Stimulated activated CD8-positive, alpha-beta memory T cell treated with anti-CD3 and anti-CD28 coated beads, Interleukin-4, amount 100 ng/mL, for 24 hours (primary cell): ENCODE data around the gene RYR2.
"Not testable (repeated sequence)": the region's sequence is repeated elsewhere in the genome, so short reads cannot be mapped to it uniquely, and the experiment has no call there.

ENCODE experiments used
- DNase-seq: peaks from one replicate; pipeline ENCODE4 v3.0.0-alpha.2; 2020; ENCODE audit warnings: low read depth

Gene RYR2

DNA sequence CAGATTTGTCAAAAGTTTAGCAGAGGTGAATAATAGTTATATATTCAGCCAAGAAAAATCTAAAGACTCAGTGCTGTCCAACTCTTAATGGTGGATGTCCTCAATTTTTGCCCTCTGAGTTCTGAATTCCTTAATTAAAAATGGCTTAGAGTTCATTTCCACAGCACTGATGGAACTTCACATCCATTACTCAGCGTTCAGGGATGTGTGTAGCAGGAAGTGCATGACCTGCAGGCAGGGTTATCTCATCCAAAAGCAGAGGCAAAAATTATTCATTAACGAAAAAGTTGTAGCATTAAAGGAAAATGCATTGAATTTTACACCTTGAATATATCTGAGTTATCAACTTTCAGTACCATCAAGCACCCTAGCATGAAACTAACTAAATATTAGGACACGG is 752.1 kb downstream of the RYR2 start:
- DNase-seq: no peak

DNA sequence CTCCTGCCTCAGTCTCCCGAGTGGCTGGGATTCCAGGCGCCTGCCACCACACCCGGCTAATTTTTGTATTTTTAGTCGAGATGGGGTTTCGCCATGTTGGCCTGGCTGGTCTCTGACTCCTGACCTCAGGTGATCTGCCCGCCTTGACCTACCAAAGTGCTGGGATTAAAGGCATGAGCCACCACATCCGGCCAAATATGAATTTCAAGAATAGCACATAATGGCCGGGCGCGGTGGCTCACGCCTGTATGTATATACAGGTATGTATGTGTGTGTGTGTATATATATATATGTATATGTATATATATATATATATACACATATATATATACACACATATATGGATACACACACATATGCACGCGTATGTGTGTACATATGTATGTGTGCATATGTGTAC is 753.6 kb downstream of the RYR2 start:
- no peak for DNase-seq

DNA sequence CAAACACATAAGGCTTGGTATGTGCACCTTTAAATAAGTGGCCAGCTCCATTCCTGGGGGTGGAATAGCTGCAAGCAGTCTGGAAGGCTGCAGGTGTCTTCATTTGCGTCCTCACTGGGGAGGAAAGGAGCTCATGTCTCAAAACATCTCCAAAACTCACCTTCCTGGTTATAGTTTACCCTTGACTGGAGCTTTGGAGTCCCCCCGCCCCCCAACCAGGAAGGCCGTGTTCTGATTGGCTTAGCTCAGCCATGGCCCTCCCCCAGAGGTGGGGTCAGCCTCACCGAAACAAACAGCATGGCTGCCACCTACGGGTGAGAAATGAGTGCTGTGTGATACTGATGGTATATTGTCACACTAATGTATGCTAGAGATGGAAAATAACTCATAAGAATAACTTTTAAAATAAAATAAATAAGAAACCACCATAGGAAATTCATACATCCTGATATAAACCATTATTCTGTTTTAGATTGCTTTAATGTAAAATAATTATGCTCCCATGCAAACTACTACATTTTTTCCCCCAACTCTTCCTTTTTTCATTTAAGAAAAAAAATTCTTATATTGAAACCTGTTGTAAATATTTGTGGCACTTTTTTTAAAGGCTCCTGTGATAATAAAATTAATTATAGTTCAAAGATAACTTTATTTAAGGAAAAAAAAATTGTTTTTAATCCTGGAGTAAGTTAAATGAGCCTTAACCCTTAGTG is 757.9 kb downstream of the RYR2 start:
- DNase-seq: peak; percentile 8

DNA sequence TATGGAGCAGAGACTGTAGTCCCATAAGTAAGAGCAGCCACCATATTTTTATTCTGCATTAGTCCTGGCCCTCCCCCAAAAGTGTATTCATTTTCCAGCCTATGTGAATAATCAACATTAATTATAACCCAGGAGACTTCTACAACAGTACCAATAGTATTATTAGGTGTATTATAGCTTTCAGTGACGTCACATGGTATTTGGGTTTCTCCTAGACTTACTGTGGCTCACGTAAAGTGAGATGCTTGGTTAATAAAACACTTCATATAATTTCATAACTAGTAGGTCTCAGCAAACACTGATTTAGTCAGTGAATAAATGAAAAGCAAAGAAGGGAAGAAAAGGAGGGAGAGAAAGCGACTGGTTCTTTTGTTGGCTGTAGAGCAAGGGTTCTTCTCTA is 762.5 kb downstream of the RYR2 start:
- DNase-seq: no peak

DNA sequence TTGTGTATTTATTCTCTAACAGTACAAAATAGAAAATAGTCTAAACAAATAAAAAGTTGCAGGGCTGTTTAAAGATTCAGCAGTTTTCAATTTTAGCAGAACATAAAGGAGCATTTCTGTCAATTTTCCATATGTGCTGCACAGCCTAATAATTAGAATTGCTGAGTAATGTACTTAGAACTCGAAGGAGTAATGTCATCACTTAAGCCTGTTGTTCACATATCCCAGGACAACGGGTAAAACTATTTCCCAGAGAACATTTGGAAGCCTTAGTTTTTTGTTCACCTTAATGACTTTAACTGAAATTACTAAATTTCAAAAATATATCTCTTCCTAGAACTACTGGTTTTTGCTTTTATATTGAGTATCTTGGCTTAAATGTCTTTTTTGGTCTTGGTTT is 767.1 kb downstream of the RYR2 start:
- no peak for DNase-seq

DNA sequence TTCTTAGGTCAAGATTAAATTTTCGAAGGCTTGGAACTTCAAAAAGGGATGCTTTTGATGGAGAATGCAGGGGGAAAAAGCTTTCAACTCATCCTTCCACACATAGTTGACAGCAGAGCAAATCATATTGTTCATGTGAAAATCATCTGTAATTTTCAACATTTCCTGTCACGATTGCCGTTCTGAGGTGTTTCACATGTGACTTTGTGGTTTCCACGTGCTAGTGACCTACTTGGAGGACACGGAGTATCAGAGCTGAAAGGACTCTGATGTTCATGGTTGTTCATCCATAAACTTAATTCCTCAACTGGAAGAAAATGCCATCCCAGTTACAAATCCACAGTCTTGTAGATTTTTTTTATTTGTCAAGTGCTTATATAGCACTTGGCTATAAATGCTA is 769.6 kb downstream of the RYR2 start:
- DNase-seq: no peak

DNA sequence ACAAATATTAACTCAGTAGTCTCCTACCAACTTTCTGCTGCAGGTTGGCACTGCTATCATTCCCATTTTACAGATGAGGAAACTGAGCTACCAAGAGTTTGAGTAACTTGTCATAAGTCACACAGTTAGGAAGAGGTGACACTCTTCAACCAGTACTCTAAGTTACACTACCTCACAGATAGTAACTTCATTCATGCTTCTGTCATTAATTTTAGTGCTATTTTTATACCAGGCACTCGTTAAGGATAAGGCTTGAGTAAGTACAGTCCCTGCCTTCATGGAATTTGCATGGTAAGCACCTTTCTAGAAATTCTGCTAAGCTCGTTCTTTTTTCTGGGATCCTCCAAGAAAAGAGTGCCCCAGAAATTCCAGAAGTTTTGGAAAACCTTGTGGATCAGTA is 770.1 kb downstream of the RYR2 start:
- no peak for DNase-seq

DNA sequence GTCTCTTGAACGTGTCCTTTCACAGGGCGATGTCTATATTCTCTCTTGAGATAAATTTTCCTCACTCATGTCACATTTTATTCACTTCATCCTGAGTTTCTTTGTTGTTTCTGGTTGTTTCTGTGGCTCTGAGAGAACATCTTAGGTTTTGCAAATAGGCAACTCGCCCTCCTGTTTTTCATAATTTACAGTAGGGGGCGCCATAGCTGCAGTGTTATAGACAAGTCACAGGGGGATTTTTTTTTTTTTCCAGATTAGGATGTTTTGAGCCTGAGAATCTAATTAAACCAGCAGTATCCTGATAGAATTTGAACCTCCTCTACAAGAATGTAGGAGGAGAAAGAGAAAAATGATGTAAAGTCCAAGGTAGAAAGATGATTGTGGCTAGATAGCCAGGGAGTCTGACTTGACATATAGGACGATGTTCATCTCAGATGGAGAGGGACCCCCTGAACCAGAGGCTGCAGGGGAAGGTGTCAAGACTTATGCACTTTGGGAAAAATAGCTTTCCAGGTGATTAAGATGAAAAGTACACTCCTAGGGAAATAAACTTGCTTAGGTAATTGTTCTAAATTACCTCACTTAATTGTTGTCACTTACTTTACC is 772.4 kb downstream of the RYR2 start:
- DNase-seq: no peak

DNA sequence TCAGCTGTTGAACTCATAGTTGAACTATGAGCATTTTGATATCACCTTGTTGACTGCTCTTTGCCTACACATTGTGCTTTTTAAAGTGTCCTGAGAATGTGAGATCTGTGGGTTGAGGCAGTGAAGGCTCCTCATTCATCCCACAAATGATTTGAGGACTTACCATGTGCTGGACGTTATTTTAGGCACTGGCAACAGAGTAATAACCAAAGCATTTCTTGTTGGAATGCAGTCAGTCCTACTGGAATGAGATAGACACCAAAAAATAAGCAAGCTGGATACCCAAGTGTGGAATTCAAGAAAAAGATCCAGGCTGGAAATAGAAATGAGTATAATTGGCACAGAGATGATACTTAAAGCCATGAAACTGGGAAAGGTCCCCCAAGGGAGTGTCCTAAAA is 775.3 kb downstream of the RYR2 start:
- DNase-seq: no peak

DNA sequence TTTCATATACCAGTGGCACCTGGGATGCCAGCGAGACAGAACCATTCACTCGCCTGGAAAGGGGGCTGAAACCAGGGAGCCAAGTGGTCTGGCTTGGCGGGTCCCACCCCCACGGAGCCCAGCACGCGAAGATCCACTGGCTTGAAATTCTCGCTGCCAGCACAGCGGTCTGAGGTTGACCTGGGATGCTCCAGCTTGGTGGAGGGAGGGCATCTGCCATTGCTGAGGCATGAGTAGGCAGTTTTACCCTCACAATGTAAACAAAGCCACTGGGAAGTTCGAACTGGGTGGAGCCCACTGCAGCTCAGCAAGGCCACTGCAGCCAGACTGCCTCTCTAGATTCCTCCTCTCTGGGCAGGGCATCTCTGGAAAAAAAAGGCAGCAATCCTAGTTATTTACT is 778.6 kb downstream of the RYR2 start:
- not testable (repeated sequence) for DNase-seq

DNA sequence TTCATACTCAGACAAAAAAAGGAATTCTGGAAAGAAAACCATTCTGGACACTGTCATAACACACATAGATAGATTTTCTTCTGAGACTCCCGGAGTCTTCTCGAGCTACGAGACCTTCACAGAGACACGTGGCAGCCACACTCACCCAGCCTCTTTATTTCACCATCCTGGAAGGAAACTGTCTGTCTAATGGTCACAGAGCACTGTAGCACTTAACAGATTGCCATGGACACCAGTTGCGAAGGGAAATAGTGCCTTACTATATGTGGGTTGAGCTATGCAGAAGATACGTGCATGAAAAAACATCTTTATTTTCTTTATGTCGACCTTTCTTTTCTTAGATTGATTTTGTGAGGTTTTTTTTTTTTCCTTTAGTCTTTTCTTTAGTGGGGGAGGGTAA is 790.9 kb downstream of the RYR2 start:
- DNase-seq: no peak

DNA sequence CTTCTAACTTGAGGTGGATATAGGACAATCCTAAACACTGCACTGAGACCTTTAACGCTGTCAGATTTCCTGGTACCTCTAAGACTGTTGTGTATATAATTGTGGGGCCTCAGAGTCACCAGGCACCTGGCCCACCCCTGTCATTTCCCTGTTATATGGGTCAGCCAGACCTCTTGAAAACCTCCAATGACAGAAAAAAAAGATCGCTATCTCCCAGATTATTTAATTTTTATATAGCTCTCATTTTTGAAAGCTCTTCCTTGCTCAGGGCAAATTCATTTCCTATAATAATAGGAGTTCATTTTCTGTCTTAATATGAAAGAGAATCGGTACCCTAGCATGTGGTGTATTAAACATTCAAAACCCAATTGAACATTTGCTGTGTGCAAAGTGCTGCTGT is 792.1 kb downstream of the RYR2 start:
- DNase-seq: no peak

DNA sequence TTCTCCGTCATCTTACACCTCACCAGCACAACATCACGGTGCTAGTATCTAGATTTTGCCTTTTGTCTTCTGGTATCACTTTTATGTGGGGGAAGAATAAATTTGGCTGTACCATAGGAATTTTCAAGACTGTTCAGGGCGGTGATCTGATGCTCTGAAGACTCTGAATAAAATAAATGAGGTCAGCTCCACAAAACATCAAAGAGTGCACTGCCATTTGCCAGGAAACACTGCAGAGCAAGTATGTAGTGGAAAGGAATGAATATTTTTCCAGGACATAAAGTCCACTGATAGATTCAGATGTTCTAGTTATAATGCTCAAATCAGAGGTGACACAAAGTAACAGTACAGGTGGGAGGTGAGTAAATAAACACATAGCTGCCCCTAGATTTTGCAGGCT is 792.5 kb downstream of the RYR2 start:
- DNase-seq: no peak

DNA sequence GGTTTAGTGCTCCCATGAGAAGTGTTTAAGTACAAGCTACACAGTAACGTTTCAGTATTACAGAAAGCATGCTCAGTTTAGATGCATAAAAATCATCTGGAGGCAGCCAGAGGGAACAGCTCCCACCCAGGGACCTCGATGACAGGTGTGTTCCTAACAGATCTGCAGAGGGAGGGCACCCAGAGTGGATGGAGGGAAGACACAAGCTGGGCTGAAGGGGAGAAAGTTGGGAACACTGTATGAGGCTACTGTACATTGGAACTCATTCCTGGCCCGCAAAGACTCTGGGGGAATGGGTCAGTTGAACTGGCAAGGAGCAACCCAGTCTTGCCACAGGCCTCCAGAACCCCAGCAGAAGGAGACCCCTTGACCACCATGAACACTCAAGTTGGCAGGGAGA is 796.3 kb downstream of the RYR2 start:
- no peak for DNase-seq

DNA sequence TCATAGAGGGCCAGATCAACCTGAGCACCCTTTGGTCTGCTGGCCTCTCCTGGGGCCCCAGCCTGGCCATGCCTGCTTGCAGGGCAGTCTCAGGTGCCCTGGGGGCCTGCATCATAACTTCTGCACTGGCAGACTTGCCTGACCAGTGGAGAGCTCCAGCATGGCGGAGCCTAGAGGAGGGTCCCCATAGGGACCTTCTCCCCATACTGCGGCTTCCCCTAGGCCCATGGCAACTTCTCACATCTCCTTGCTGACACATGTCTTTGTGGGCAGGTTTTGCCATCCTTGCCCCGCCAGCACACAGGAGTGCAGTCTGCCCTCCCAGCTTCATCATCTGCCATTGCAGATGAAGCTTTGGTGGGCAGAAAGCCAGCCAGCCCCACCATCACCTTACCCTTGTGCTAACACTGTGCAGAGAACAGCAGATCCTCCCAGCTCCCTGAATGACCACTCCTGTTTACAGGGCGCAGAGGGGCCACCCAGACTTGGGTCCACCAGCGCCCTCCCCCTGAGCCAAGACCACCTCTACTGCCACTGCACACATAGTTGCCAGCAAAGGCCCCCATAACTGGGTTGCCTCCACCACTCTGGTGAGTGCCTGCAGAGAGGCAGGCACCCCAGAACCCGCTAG is 797.0 kb downstream of the RYR2 start:
- DNase-seq: no peak

DNA sequence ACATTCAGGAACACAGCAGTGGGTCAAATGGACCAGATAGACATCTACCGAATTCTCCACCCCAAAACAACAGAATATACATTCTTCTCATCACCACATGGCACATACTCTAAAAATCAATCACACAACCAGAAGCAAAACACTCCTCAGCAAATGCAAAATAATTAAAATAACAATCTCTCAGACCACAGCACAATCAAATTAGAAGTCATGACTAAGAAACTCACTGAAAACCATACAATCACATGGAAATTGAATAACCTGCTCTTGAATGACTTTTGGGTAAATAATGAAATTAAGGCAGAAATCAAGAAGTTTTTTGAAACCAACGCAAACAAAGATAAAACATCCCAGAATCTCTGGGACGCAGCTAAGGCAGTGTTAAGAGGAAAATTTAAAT is 799.5 kb downstream of the RYR2 start:
- DNase-seq: no peak

DNA sequence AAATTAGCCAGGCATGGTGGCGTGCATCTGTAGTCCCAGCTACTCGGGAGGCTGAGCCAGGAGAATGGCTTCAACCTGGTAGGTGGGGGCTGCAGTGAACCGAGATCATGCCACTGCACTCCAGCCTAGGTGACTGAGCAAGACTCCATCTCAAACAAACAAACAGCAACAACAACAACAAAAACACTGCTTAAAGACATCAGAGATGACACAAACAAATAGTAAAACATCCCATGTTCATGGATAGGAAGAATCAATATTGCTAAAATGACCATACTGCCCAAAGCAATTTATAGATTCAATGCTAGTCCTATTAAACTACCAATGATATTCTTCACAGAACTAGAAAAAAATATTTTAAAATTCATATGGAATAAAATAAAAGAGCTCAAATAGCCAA is 801.5 kb downstream of the RYR2 start:
- DNase-seq: not testable (repeated sequence)

DNA sequence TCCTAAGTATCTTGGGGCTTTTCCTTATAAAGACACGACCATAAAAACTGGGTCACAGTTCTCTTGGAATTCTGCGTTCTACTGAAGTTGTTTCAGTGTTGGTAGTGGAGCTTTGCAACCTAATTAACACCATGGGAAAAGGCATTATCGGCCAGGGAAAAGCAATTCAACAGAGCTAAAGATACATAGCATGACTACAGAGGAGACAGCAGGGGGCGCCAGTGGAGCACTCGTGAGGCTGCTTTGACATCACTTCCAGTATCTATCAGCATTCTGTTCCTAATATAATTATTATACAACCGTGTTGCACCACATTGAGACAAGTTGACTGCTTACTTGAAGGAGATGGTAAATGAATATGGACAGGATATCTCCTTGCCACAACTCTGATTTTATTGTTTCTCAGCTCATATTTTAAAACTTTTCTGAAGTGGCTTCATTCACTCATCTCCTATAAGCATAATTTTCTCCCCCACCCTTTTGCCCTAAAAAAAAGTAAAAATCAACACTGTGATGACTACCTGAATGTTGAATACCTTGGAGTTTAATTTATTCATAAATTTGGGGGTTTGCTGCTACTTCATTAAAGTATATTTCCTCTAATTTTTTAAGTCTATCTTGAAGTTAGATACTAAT is 809.3 kb downstream of the RYR2 start:
- no peak for DNase-seq

DNA sequence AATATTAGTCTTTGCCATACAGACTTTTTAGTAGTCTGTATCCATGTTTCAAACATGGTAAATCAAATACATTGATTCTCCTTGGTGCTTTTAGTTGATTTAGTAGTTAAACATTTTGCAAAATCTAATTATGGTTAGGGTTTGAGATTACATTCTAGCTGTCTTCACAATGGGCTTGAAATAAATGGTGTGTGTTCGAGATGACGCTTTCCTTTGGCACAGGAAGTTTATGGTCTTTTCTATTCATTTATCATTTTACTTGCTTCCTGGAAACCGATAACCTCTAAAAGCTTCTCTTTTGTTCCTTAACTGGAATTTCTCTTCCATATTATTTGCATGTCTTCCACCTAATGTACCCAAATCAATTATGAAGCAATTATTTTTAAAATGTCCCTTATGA is 810.4 kb downstream of the RYR2 start:
- DNase-seq: no peak

DNA sequence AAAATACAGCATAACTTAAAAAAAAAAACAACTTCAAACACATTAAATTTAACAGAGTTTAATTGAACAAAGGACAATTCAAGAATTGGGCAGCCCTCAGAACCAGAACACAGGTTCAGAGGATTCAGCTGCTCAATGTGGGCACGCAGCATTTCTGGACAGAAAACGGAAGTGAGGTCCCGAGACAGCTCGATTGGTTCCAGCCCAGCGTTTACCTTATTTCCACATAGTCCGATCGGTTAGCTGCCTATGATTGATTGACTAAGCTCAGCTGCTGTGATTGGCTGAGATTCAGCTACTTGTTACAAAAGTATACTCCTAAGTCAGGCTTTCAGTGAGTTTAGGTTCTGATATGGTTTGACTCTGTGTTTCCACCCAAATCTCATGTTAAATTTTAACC is 815.5 kb downstream of the RYR2 start:
- DNase-seq: no peak

DNA sequence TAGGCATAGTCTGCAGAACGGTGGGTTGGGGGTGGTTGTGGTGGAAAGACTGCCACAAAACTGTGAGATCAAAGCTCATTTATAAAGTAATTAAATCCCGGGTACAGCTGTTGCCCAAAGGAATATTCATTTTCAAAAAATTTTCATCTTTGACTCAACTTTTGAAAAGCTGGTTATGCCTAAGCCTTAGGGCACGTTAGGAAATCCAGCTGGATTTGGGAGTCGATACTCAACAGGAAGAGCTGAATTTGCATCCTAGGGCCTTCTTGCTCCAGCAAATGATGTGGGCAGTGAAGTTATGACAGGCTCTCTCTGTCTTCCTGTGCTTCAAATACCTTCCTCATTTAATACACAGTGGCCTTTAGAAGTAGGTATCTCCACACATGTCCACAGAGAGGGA is 817.0 kb downstream of the RYR2 start:
- DNase-seq: no peak

DNA sequence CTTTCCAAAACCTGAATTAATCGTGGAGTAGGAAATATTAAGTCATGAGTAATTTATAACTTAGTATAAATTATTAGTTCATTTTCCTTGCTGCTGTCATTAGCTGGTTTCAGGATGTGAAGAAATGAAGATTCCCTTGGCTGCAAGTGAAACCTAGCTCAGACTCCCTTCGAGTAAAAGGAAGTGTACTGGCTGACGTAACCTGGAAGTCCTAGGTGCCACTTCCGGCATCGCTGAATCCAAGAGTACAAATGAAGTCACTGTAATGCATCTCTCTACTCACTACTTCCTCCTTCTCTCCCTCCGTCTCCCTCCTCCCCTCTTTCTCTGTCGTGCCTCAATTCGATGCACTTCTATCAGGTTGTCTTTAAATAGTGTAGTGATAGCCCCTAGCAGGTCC is 820.0 kb downstream of the RYR2 start:
- no peak for DNase-seq

DNA sequence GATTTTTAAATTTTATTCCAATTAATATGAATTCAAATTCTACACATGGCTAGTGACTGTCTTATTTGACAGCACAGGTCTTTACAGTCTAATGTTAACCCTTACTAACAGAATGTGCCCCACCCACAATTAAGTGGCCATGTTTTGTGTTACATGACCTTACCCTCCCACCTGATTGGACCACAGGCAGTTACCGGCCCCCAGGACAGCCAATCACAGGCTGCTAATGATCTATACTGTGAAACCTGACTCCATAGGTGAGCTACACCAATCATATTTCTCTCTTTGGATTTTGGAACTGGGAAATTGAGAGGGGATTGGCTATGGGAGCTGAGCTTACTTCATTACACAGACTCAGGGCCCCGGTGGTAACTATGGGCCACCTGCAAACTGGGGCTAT is 821.2 kb downstream of the RYR2 start:
- no peak for DNase-seq
